GM12878 (cell line): ENCODE results near the gene TNRC6C.

Experiments used
- BCL11A ChIP-seq: IDR thresholded peaks from 2 replicates; pipeline ENCODE4 v1.6.1; 2011; ENCODE audit warnings: low read depth, low read length
- MYC ChIP-seq: IDR thresholded peaks from 2 replicates; pipeline ENCODE4 v1.6.1; 2011; ENCODE audit warnings: mild to moderate bottlenecking, low read length, moderate library complexity, inconsistent platforms; ENCODE audit not compliant: insufficient read depth, insufficient replicate concordance, insufficient read length, severe bottlenecking
- POLR2A ChIP-seq: IDR thresholded peaks from 2 replicates; pipeline ENCODE4 v1.6.1; 2011; ENCODE audit warnings: low read depth, mild to moderate bottlenecking, low read length
- RAD21 ChIP-seq: IDR thresholded peaks from 2 replicates; pipeline ENCODE4 v1.6.1; 2011; ENCODE audit warnings: mild to moderate bottlenecking, low read depth, low read length, moderate library complexity; ENCODE audit not compliant: insufficient read depth
- RCOR1 ChIP-seq: conservative IDR thresholded peaks from 2 replicates; pipeline ENCODE4 v1.6.1; 2012; ENCODE audit warnings: low read depth, low read length, improper control_type of control experiment
- SMC3 ChIP-seq: IDR thresholded peaks from 2 replicates; pipeline ENCODE4 v1.6.1; 2011; ENCODE audit warnings: low read length, improper control_type of control experiment, borderline replicate concordance
- TAF1 ChIP-seq: IDR thresholded peaks from 2 replicates; pipeline ENCODE4 v1.6.1; 2011; ENCODE audit warnings: mild to moderate bottlenecking, low read depth, low read length, borderline replicate concordance
- TF ChIP-seq, protein P1 (sequence below), 3 experiments: IDR thresholded peaks in 2 of 3; conservative IDR thresholded peaks in 1 of 3; 2 replicates each; pipeline ENCODE4 v1.5.1; 2011; ENCODE audit warnings: low read depth in 3 of 3, low read length in 3 of 3, mild to moderate bottlenecking in 3 of 3, control low read depth in 2 of 3, moderate library complexity in 2 of 3, inconsistent platforms in 1 of 3, mixed read lengths in 1 of 3; ENCODE audit not compliant: control insufficient read depth in 2 of 3, insufficient read depth in 1 of 3; ENCODE audit errors: extremely low read depth in 1 of 3

DNA sequence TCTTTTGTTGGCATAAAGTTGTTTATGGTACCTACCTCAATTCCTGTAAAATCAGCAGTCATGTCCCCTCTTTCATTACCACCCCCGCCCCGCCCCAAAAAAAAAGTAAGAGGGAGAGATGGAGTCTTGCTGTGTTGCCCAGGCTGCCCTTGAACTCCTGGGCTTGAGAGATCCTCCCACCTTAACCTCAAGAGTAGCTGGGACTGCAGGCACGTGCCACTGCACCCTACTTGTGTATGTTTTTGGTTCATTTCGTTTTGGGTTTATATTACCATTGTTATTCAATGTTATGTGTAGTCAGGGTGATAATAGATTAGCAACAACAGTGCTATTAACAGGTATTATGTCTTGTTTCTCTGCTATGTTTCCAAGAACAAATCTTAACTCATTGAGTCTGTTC, 15.9 kb downstream of the TNRC6C start:
- TF ChIP-seq RCOR1 (no peak), TAF1 (no peak), SMC3 (no peak), RAD21 (no peak), BCL11A (no peak), MYC (no peak), POLR2A (no peak)
- TF ChIP-seq, protein P1, sequence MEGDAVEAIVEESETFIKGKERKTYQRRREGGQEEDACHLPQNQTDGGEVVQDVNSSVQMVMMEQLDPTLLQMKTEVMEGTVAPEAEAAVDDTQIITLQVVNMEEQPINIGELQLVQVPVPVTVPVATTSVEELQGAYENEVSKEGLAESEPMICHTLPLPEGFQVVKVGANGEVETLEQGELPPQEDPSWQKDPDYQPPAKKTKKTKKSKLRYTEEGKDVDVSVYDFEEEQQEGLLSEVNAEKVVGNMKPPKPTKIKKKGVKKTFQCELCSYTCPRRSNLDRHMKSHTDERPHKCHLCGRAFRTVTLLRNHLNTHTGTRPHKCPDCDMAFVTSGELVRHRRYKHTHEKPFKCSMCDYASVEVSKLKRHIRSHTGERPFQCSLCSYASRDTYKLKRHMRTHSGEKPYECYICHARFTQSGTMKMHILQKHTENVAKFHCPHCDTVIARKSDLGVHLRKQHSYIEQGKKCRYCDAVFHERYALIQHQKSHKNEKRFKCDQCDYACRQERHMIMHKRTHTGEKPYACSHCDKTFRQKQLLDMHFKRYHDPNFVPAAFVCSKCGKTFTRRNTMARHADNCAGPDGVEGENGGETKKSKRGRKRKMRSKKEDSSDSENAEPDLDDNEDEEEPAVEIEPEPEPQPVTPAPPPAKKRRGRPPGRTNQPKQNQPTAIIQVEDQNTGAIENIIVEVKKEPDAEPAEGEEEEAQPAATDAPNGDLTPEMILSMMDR (IDR thresholded peaks at IDR 0.05 in 2 of 3, conservative IDR thresholded peaks at IDR 0.05 in 1 of 3; ENCODE audit: control insufficient read depth in 2 of 3, extremely low read depth in 1 of 3, insufficient read depth in 1 of 3, low read depth in 3 of 3, low read length in 3 of 3) = no peak
